Tibial nerve (tissue), 3 donors: Measurements from ENCODE around the gene AXDND1.

Source experiments
- CTCF ChIP-seq, 5 experiments: fragments of 200-600 bp in 3 of 5; fragments of 450-650 bp in 2 of 5; sonication (generic) in 3 of 5; IDR thresholded peaks; one replicate each; pipeline ENCODE4 v1.5.1; 2016 to 2019; ENCODE audit warnings: antibody characterized with exemption in 5 of 5, mild to moderate bottlenecking in 3 of 5, moderate library complexity in 2 of 5
- POLR2A ChIP-seq, 2 donors: fragments of 450-650 bp; IDR thresholded peaks; one replicate each; pipeline ENCODE4 v1.6.1; 2017; ENCODE audit warnings: antibody characterized with exemption in 2 of 2, mild to moderate bottlenecking in 2 of 2, moderate library complexity in 2 of 2

DNA sequence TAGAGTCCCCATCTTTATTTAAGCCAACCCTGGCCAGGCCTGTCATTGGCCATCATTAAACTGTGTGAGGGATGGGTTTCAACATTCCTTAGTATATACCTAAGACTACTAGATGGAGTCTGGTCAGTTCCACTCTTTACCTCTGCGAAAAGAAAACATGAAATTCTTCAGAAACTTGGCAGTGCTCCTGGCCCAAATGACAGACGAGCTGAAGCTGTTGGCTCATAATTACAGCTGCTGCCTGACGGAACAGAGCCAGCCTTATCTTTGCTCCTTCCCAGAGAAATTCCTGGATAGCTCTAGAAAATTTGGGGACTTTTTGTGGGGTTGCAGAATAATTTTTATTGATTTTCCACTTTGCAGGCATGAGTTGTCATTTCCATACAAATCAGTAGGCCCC is 179.6 kb downstream of the AXDND1 start:
- TF ChIP-seq CTCF (IDR thresholded peaks at IDR 0.05) = no peak
- TF ChIP-seq POLR2A (IDR thresholded peaks at IDR 0.05) = no peak
